Measurements from ENCODE around the gene TLE7.

Gene TLE7

DNA sequence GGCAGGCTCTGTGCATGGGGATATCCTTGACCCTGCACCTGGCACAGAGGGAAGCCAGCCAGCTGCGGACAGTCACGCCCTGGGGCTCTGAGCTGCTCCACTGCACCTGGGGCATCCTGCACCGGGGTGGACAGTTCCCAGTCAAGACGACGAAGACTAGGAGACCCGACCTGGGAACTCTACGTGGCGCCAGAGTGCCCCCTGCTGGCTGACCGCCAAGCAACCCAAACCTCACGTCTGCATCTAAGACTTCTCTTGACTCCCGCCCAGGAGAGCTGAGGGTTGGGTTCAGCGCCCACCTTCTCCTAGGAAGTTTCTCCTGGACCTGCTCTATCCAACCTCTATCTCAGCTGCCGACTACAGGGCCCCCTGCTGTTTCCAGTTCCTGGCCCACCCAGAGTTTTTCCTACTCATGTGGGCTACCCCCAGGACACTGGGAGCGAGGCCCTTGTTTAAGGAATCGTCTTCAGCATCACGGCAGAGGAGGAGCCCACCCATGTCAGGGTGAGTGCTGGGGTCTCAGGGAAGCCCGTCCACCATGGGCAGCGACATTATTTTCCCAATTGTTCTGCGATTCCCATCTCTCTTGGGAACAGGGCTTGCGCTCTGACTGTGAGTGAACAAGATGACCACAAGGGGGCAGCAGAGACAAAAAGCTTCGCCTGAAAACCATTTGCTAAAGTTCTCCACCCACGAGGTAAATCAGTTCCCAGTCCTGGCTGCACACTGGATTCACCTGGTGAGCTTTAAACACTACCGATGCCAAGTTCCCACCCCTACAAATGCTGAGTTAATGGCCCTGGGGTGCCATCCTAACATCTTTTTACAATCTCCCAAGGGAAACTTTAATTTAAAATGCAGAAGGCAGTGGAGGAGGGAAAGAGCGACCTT lies 29.3 kb downstream of the TLE7 start:
- peak; percentile 43 to 62 (median 59) for DNase-seq (ENCODE audit: low read depth in 3 of 3)

GRCh38 chr16:71410146-71410545 lies 31.7 kb downstream of the TLE7 start:
- DNase-seq (ENCODE audit: low read depth in 3 of 3) = no peak

DNA sequence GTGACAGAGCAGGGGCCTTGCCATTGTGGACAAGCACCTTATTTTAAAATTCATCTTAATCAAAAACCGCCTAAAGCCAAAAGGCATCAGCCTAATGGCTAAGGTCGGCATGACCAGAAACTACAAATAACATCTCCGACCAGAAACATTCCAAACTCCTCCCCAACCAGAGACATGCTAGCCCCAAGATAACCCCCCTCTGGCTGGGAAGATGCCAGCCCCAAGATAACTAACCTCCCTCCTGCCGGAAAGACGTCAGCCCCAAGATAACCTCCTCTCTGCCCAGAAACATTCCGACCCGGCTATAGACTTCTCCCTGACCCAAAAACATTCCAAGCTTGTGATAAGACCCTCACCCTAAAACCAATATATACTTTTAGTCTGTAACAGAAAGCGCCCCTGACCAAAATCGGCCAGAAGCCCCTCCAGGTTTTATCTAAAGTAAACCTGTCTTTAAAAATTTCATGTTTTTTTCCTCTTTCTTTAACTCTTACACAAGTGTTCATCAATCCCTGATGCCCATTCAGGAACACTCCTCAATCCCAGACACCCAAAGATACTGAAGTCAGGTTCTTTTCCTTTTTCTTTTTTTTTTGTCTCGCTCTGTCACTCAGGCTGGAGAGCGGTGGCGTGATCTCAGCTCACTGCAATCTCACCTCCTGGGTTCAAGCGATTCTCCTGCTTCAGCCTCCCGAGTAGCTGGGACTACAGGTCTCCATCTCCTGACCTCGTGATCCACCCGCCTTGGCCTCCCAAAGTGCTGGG lies 32.7 kb downstream of the TLE7 start:
- DNase-seq (ENCODE audit: low read depth in 3 of 3) = no peak

GRCh38 chr16:71408536-71408935 lies 33.3 kb downstream of the TLE7 start:
- no peak for DNase-seq (ENCODE audit: low read depth in 3 of 3)

GRCh38 chr16:71407731-71408130 lies 34.1 kb downstream of the TLE7 start:
- DNase-seq (ENCODE audit: low read depth in 3 of 3) = no peak

- DNase-seq (ENCODE audit: low read depth in 3 of 3) = no peak
These were observed 35.1 kb downstream of the TLE7 start for GRCh38 chr16:71406724-71407123.

- no peak for DNase-seq (ENCODE audit: low read depth in 3 of 3)
These were observed 35.5 kb downstream of the TLE7 start for GRCh38 chr16:71406316-71406715.

GRCh38 chr16:71404364-71404763 lies 37.5 kb downstream of the TLE7 start:
- DNase-seq (ENCODE audit: low read depth in 3 of 3) = no peak

DNA sequence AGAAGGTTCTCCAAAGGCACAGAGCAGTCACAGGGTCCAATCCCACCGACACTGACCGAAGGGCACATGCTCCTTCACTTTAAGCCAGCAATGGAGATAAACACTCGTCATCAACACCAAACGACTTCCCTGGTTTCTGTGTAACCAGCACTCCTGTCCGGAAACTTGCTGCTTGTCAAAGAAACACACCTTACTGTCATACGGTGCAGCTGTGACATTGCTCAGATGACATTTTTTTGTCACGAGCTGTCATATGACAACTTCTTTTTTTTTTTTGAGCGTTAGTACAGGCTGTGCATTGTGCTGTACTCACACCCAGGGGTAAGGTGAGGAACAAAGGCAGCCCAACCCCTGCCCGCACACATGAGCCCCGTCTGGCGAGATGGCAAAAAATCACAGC lies 39.2 kb downstream of the TLE7 start:
- DNase-seq (ENCODE audit: low read depth in 3 of 3) = no peak

- no peak for DNase-seq (ENCODE audit: low read depth in 3 of 3)
These were observed 39.8 kb downstream of the TLE7 start for GRCh38 chr16:71402007-71402406.

- DNase-seq (ENCODE audit: low read depth in 3 of 3) = no peak
These were observed 41.9 kb downstream of the TLE7 start for GRCh38 chr16:71399801-71400563.

DNA sequence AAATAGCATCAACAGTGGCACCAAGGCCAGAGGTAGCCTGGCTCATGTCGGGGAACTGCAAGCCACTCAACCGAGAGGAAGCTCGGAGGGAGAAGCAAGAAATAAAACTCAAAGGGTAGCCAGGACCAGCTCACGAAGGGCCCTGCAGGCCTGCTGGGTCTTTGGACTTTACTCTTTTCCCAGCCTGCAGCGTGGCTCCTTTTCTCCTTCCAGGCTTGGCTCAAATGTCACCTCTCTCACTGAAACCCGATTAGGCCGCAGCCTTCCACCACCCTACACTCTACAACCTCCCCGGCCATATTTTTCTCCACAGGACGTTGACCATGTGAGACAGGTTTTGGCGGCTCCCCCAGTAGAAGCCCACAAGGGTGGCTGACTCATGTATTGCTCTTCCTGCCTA lies 45.3 kb downstream of the TLE7 start:
- DNase-seq (ENCODE audit: low read depth in 3 of 3) = no peak

- no peak for DNase-seq (ENCODE audit: low read depth in 3 of 3)
These were observed 52.5 kb downstream of the TLE7 start for GRCh38 chr16:71389330-71389729.

DNA sequence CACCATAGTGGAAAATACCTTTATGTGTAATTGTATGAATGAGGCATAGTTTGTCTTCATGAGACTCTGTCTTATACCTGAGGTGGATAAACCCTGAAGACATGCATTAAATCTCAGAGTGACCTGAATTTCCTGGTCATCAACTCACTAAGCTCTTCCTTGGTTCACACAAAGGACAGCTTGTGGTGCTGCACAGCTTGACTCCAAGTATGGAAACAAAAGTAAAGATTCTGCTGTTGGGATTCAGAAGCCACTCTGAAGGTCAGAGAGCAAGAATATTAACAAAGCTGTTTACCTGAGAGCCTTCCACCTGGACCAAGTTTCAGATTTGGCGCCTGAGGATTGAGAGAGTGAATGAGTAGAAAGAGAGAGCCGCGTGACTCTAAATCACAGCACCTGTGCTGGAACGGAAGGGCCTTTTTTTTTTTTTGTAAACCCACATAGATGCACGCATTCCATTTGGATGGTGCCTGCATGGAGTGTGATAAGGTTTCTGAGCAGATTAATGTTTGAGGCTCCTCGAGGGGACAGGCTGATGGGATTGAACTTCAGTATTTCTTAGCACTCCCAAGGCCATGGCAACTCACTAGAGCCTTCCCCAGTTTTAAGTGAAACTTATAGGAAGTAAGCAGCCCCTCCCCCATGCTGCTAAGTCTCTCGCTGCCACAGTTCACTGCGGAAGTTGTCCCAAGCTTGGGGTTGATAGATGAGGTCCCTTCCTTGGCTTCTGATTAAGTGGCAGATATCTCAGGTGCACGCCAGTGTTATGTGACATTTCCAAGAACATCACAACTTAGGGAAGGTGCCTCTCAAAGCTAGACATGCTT lies 54.6 kb downstream of the TLE7 start:
- no peak for DNase-seq (ENCODE audit: low read depth in 3 of 3)

DNA sequence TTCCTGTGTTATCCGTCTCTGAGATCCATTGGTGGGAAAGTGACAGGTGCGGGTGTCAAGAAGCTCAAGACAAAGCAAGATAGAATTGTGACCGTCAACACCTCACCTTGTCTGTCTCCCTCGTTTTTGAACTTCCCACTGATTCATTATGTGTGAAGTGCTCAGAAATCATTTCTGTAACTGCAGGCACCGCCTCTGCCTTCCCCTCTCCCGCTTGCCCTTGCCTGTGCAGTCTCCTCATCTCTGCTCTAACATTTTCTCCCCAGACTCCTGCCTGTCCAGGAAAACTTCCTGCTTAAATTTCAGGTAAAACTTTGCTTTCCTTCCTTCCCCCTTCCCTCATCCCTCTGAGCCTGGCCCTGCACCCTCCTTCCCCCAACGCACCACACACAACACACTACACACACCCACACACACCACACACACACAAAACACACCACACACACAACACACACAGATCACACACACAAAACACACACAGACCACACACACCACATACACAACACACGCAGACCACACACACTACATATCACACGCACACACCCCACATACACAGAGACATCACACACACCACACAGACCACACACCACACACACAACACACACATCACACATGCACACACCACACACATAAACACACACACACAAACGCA lies 57.7 kb downstream of the TLE7 start:
- no peak for DNase-seq (ENCODE audit: low read depth in 3 of 3)

- no peak for DNase-seq (ENCODE audit: low read depth in 3 of 3)
These were observed 58.6 kb downstream of the TLE7 start for GRCh38 chr16:71383054-71383773.

- no peak for DNase-seq (ENCODE audit: low read depth in 3 of 3)
These were observed 61.0 kb downstream of the TLE7 start for GRCh38 chr16:71380831-71381230.
